DMS53 treated with DMSO at 0.1 percent for 48 hours (cell line): Measurements from ENCODE around the gene ID2.

Experiments used
- DNase-seq: peaks from one replicate; lab custom pipeline; 2025; ENCODE audit not compliant: unreplicated experiment; lab: John Stamatoyannopoulos, UW

ID2 gene

GRCh38 chr2:8667896-8668512, 13.9 kb upstream of the ID2 start:
- DNase-seq, result no peak

DNA sequence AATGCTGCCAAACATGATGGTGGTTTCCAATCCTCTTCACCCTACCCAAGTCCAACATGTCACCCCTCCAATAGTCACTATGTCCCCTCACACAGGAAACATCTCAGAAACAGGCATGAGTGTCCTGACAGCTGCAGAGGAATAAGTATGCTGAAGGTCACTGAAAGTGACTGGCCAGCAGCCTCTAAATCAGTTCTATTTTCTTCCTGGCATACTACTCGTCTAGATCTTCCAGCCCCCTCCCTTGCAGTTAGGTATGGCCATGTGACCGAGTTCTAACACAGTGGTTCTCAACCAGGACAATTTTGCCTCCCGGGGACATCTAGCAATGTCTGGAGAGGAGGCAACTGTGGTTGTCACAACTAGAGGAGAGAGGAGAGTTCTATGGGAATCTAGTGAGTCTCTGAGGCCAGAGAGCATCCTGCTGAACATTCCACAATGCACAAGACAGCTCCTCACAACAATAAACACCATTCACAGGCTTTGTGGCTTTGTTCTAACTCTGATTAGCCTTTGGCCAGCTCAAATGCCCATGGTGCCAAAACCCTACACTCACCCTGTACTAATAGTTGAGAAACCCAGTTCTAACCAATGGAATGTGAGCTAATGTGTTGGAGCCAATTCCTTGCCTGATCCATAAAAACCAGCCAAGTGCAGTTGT, 12.6 kb upstream of the ID2 start:
- no peak for DNase-seq

DNA sequence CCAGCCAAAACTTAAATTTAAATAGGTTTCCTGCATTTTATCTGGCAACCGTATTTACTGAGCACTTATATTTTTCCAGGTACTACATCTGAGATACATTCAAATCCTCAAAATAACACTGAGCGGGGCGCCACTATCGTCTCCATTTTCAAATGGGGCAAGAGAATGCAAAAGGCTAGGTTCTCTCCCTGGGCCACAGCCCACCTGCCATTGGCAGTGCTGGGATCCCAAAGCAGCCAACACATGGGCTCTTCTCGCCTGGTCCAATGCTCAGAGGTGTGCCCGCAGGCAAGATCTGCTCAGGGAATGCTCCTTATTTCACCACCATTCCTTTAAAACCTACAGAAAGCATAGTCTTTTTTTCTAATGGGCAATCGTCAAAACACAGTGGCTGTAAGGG, 11.3 kb upstream of the ID2 start:
- DNase-seq, result no peak

DNA sequence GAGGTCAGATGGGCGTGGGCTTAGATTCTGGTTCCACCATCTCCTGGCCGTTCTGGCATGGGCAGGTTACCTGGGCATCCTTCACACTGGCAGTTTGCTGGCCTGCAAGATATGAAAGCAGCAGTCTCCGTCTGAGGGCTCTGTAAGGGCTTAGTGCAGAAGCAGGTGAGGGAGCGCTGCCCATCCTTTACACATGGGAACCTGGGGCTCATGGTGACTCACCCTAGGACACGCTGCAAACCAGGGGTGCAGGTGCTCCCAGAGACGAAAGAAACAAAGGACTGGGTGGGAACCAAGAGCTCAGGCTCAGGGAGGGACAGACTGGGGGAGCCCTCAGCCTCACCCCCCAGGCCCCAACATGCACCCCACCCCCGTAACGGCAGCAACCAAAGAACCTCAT, 10.7 kb upstream of the ID2 start:
- DNase-seq, result no peak

- no peak for DNase-seq
These were observed 10.1 kb upstream of the ID2 start for GRCh38 chr2:8671802-8672201.

DNA sequence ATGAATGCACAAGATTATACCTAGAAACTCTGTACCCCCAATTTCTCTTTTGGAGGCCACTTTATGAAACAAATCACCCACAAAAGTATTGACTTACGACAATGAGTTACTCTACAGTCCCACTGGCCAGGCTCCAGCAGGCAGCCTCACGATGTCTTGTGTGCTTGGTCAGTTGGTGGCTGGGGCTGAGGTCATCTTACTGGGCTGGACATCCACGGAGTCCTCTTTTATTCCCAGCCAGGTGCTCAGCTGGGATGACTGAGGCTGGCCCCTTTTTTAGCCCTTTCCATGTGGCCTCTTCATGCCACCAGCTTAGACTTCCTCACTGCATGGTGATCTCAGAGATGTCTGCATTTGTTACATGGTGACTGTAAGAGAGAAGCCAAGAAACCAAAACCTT, 8.9 kb upstream of the ID2 start:
- no peak for DNase-seq

DNA sequence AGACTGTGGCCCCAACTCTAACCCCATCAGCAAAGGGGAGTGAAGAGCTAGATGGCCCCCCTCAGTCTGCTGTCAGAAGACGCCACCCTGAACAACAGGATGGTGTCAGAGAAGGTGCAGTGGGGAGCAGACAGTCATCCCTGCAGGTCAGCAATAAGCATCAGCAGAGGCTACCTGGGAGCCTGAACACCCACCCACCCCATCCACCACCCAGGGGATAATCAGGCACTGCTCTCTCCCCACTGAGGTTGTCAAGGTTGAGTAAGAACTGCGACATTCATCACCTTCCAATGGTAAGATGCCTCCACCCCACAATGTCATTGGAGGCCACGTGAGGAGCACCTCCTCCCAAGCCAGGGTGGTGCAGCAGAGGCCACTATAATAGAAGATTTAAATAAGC, 8.5 kb upstream of the ID2 start:
- DNase-seq, result no peak

GRCh38 chr2:8674420-8675009, 7.3 kb upstream of the ID2 start:
- DNase-seq, result no peak

- no peak for DNase-seq
These were observed 6.3 kb upstream of the ID2 start for GRCh38 chr2:8675543-8675942.

DNA sequence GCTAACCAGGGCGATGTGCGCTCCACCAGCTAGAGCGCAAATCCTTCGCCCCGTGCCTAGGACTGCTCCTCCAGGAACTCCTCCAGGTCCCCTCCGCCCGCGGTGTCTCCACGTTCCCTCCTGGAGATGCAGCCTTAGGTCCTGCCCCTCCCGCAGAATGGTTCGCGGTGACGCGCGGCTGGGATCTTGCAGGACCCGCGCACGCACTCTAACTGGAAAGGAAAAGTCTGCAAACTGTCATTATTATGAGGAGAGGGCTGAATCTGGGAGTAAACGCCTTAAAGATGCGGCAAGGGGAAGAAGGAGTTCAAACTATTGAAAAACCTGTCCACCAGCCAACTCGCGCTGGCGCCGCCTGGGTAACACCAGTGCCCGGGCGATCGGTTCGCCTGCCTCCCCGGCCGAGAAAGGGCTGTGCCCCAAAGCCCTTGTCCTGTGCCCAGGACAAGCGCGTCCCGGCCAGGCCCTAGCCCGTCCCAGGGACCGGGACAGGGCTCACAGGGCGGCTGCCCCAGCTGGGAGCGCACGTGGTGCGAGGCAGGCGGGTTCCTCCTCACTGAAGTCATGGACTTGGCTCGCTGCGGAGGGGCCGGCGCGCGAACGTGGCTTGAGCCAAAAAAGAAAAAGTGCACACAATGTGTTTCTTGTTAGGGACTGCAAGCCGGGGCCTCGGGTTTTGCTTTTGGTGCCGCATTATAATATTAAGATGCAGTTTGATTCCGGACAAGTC, 5.5 kb upstream of the ID2 start:
- peak; percentile 7 for DNase-seq

- peak; percentile 46 for DNase-seq
These were observed 4.8 kb upstream of the ID2 start for GRCh38 chr2:8676921-8677645.

DNA sequence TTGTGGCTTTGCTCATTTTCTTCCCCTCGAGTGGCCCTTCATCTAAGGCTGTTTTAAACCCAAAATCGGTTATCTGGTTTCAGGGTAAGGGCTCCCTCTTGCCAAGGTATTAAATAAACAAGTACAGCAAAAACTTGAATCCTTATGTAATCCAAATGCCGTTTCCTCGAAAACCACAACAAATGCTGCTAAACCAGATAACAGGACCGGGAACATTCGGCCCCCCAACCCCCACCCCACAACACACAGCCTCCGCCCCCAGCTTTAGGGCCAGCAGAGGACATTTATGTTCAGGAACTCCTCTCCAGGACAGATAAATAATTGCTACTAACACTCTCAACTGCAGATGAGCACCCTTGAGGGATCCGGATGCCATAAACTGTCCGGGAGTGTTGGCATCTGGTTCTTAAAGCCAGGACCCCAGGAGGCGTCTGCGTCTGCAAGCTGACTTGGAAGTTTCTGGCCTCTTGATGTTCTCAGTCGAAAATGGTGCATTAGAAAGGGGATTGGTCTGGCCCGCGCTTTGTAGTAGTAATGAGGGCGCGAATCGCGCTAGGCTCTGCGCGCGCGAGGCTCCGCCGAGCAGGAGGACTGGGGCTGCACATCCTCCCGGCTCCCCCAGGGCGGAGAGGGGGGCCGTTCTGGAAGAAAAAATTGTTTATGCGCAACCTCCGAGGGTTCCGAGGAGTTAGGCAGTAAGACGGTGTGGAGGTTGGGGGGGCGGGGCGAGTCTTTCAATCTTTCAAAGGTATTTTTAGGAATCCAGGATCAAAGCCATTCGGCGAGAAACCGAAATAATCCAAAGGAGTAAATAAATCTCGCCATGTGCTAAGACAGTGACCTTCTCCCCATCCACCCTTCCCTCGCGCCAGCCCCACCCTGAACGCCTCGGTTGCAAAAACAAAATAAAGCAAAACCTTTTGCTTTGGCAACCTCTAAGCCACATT, 3.9 kb upstream of the ID2 start:
- peak; percentile 58 for DNase-seq

GRCh38 chr2:8678731-8679566, 2.9 kb upstream of the ID2 start:
- peak; percentile 75 for DNase-seq

DNA sequence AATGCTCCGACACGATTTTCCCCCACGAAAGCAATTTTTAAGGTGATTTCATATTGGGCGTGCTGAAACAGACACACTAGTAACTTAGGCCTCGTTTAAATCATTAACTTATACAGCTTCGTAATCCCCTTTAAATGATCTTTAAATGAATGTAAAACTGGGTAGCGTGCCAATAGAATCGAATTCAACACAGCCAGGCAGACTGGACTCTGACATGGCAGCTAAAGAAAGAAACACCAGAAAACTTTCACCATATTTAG, 2.4 kb upstream of the ID2 start:
- no peak for DNase-seq

GRCh38 chr2:8679827-8680731, 1.8 kb upstream of the ID2 start:
- DNase-seq, result peak; percentile 87

DNA sequence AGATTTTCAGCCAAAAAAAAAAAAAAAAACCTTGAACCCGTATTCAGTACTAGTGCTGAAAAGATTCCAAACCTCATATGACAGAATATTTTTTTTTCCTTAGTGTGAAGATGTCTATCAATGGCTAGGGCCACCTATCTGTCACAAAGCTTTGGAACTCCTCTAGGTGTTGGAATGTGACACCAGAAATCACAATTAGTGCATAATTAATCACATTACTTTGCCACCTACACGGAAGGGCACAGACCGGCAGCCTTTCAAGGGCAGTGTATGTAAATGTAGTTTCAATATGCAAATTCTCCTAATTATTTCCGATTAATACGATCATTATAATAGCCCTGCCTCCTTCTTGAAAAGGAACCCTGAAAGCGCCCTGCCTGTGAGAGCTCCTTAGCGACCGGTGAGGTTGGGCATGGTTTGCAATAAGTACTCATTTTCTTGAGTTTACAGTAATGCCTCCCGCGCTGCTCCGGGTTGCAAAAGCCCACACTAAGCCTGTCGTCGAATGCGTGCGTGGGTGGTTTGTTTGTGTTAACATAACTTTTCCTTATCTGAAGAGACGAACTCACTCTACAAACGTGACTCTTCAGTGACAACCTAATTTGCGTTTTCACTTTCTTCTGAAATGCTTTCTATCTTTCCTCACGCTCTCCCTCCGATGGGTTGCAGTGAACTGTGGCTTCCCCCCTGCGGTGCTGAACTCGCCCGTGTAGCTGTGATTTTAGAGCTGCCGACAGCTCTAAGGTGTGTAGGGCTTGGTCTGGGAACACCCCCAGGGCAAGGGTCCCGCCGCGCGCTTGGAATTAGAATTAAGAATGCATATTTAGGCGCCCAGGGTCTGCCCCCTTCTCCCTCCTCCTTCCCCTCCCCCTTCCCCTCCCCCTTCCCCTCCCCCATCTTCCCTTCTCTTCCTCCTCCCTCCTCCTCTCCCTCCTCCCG, 765 bp upstream of the ID2 start:
- DNase-seq, result peak; percentile 61
